A673 (cell line): ENCODE measurements around the gene METTL9. TPM values are rescaled to one million over a fixed set of nuclear protein-coding genes. Genes with fewer than 3 reads are reported as not detected.

Source experiments
- BruUV-seq: library from RNA; stranded (reverse); fragments of 400-500 nt; replicated peaks from 2 replicates; lab custom pipeline; 2021; lab: Mats Ljungman, UMichigan
- CTCF ChIA-PET: fragments of 300-600 bp; sonication (Branson Sonifier 250); formaldehyde crosslinking; loops from one replicate; lab custom pipeline; 2022; ENCODE audit warnings: antibody characterized with exemption; lab: Charles Lee
- POLR2A ChIA-PET: fragments of 300-600 bp; sonication (Branson Sonifier 250); formaldehyde crosslinking; loops from one replicate; lab custom pipeline; 2022; ENCODE audit warnings: antibody characterized with exemption; ENCODE audit not compliant: low non-redundant PET; lab: Charles Lee
- DNase-seq: peaks from one replicate; pipeline ENCODE4 v3.0.0-alpha.2; 2015; ENCODE audit warnings: low spot score
- H3K27ac ChIP-seq: fragments of 200-600 bp; sonication (generic); 2 replicates; pipeline ENCODE4 v1.5.1; 2016; ENCODE audit warnings: mixed run types, low read depth, mild to moderate bottlenecking, mixed read lengths, antibody characterized with exemption, low read length; ENCODE audit not compliant: poor library complexity, severe bottlenecking
- H3K27me3 ChIP-seq: fragments of 200-600 bp; sonication (generic); replicated peaks from 2 replicates; pipeline ENCODE4 v1.6.1; 2017; ENCODE audit warnings: mixed run types, low read depth, mild to moderate bottlenecking, mixed read lengths, antibody characterized with exemption, low read length; ENCODE audit not compliant: insufficient read depth, poor library complexity
- H3K36me3 ChIP-seq: fragments of 200-600 bp; sonication (generic); 2 replicates; pipeline ENCODE4 v1.6.1; 2016; ENCODE audit warnings: mixed run types, mild to moderate bottlenecking, mixed read lengths, antibody characterized with exemption, low read length; ENCODE audit not compliant: insufficient read depth, poor library complexity, severe bottlenecking
- H3K4me1 ChIP-seq: fragments of 200-600 bp; sonication (generic); 2 replicates; pipeline ENCODE4 v1.6.1; 2017; ENCODE audit warnings: mixed run types, mild to moderate bottlenecking, mixed read lengths, antibody characterized with exemption, low read length; ENCODE audit not compliant: insufficient read depth, poor library complexity, severe bottlenecking
- H3K4me3 ChIP-seq: fragments of 200-600 bp; sonication (generic); 2 replicates; pipeline ENCODE4 v1.5.1; 2016; ENCODE audit warnings: low read depth, mixed run types, mild to moderate bottlenecking, mixed read lengths, low read length; ENCODE audit not compliant: poor library complexity, severe bottlenecking
- H3K9me3 ChIP-seq: fragments of 200-600 bp; sonication (generic); 2 replicates; pipeline ENCODE4 v1.6.1; 2016; ENCODE audit warnings: mixed run types, low read depth, mild to moderate bottlenecking, mixed read lengths, antibody characterized with exemption, low read length; ENCODE audit not compliant: poor library complexity, severe bottlenecking
- CTCF ChIP-seq: fragments of 300-800, 200-600 bp; sonication (generic); conservative IDR thresholded peaks from 2 replicates; pipeline ENCODE4 v1.5.1; 2017; ENCODE audit warnings: low read depth, mild to moderate bottlenecking, antibody characterized with exemption, low read length, moderate library complexity, mixed read lengths
- EZH2 ChIP-seq: fragments of 200-600 bp; sonication (generic); IDR thresholded peaks from 2 replicates; pipeline ENCODE4 v1.6.1; 2017; ENCODE audit warnings: borderline replicate concordance, low read depth, mild to moderate bottlenecking, mixed read lengths, antibody characterized with exemption, low read length; ENCODE audit not compliant: poor library complexity, severe bottlenecking
- intact Hi-C: fragments of 100-400 bp; cut with micrococcal nuclease; formaldehyde crosslinking; loops from one replicate; pipeline ENCODE4 v1.10.0; 2022; ENCODE audit not compliant: unreplicated experiment
- total RNA-seq: library from RNA; stranded (reverse); gene quantifications from 2 replicates; pipeline ENCODE4 v1.2.3, GENCODE V29; 2021

METTL9 gene
- total RNA-seq, 1 experiment from 2014 or later: 151 TPM

- intact Hi-C loops: no loop called here
- POLR2A ChIA-PET: no interaction called here
- TF ChIP-seq CTCF (no peak), EZH2 (no peak)
- CTCF ChIA-PET: no interaction called here
- Histone ChIP-seq H3K9me3 (no peaks in the 10 kb centered on the region), H3K27me3 (no peaks in the 10 kb centered on the region), H3K27ac (no peak overlapping the region), H3K4me3 (no peak overlapping the region), H3K4me1 (peaks cover 15% of the 10 kb centered on the region), H3K36me3 (peaks cover 35% of the 10 kb centered on the region)
- DNase-seq: no peak
- BruUV-seq: no TSS peak
Observed at GRCh38 chr16:21625026-21625425, 25.6 kb downstream of the METTL9 start.

- TF ChIP-seq CTCF: no peak
- no peak for TF ChIP-seq EZH2
- POLR2A ChIA-PET: no interaction called here
- Histone ChIP-seq H3K4me1 (peaks cover 15% of the 10 kb centered on the region), H3K9me3 (no peaks in the 10 kb centered on the region), H3K36me3 (peaks cover 35% of the 10 kb centered on the region), H3K4me3 (no peak overlapping the region), H3K27ac (peak overlapping the region; percentile 80), H3K27me3 (no peaks in the 10 kb centered on the region)
- BruUV-seq: TSS peak; percentile 18
- peak; percentile 91 for DNase-seq
- CTCF ChIA-PET: no interaction called here
- intact Hi-C loops: no loop called here
Observed at GRCh38 chr16:21626659-21627277, 27.4 kb downstream of the METTL9 start.

- no TSS peak for BruUV-seq
- Histone ChIP-seq H3K9me3 (no peaks in the 10 kb centered on the region), H3K4me3 (no peak overlapping the region), H3K4me1 (peaks cover 15% of the 10 kb centered on the region), H3K27me3 (no peaks in the 10 kb centered on the region), H3K36me3 (peaks cover 35% of the 10 kb centered on the region), H3K27ac (no peak overlapping the region)
- intact Hi-C loops: no loop called here
- ChIA-PET CTCF (no interaction called here), POLR2A (no interaction called here)
- no peak for DNase-seq
- TF ChIP-seq EZH2 (no peak), CTCF (no peak)
Observed at GRCh38 chr16:21628121-21628726, 28.8 kb downstream of the METTL9 start.
